IPS DF 4.7 (cell line): ENCODE measurements around the gene HSPG2.

Experiments
- DNase-seq: peaks from one replicate; pipeline ENCODE4 v3.0.0-alpha.2; 2013; ENCODE audit warnings: low spot score; ENCODE audit errors: extremely low read depth

Gene HSPG2

DNA sequence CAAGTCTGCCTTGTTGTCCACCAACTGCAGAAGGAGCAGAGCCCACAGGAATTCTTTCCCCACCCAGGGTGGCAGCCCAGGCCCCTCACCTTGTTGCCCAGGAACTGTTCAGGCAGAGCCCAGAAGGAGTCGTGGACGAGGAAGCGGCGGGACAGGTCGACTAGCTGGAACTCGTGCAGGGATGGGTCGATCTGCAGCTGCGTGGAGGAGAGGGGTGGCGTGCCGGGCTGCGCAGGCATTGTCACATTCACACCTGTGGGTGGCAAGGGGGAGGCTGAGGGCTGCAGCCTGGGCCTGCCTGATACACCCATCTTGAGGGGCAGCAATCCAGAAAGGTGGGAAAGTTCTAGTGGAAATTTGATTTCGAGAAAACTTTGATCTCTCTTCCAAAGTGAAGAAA, 55.9 kb downstream of the HSPG2 start:
- DNase-seq = no peak

- DNase-seq = no peak
Measured at GRCh38 chr1:21880619-21880970, 56.5 kb downstream of the HSPG2 start.

DNA sequence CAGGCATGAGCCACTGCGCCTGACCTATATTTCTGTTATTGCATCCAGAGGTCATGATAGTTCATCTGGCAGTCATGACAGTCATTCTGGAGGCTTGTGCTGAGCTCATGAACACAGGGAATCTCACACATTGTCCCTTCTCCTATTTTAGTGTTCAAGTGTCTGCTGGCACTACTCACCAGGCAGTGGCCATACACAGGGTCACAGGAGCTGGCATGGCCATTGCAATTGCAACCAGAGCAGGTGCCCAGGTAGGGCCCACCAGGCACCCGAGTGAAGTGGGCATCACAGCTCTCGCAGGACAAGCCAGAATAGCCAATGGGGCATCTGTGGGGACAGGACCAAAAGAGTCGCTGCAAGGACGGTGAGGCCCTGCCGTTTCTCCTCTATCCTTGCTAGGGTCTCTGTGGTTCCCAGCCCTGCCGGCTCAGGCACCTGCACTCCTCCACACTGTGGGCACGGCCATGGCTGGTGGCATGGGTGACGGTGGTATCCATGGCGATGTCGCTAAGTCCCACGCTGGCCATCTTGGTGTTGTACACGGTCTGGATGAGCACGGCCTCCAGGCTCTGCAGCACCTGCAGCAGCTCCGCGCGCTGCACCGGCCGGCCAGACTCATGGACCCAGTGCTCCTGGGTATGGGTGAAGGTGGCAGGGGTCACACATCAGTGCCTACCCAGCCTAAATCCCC, 57.0 kb downstream of the HSPG2 start:
- no peak for DNase-seq

DNA sequence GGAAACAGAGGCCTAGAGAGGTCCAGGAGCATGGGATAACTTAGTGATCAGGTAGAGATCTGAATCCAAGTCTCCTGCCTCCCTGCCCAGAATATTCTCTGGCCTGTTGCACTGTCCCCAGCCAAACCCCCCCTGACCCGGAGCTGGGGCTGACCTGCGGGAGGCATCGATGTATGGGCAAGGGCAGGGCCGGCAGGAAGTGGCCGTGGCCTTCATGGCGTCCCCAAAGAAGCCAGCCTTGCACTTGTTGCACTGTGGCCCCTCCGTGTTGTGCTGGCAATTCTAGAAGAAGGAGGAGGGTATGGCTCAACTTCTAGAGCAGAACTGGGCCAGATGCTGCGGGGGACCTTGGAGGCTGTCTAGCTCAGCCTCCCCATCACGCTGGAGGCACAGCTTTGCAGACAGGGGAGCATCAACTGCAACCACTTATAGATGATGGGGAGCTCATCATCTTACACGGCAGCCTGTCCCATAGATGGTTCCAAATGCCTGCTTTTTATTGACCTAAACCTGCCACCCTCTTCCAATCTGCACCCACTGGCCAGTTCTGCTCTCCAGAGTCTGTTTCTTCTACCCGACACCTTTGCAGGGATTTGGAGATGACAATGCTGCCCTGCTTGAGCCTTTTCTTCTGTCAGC, 58.2 kb downstream of the HSPG2 start:
- DNase-seq = no peak

- DNase-seq = no peak
Measured at GRCh38 chr1:21878009-21878773, 58.9 kb downstream of the HSPG2 start.

DNA sequence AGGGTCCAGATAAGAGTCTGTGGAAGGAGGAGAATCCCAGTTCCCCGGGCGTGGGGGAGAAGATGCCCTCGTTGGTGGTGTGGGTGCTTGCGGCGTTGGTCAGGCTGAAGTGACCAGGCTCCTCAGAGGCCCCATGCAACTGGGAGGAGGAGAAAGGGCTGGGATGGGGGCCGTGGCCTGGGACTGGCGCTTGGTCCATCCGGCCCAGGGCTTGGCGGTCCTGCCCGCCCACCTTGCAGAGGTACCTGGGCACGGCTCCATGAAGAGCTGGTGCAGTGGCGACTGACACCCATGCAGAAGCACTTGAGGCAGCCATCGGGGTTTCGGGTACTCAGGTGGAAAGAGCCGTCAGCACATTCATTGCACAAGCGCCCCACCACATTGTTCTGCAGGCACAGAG, 60.8 kb downstream of the HSPG2 start:
- no peak for DNase-seq

DNA sequence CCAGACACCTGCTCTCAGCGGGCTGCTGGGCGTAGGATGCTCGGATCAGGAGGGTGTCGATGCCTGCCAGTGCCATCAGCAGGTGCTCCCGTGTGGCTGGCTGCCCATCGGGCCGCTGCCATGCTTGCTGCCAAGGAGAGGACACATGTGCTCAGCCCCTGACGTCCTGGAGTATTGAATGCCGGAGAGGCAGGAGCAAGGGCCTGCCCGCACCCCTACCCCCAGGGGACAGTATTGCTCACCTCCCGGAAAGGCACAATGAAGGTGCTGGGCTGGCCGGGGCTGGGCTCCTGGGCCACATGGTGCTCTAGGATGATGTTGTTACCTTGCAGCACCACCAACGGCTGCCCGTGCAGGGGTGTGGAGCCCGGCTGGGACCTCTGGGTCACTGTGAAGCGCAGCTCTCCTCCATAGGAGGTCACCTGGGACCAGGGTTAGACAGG, 61.5 kb downstream of the HSPG2 start:
- no peak for DNase-seq

DNA sequence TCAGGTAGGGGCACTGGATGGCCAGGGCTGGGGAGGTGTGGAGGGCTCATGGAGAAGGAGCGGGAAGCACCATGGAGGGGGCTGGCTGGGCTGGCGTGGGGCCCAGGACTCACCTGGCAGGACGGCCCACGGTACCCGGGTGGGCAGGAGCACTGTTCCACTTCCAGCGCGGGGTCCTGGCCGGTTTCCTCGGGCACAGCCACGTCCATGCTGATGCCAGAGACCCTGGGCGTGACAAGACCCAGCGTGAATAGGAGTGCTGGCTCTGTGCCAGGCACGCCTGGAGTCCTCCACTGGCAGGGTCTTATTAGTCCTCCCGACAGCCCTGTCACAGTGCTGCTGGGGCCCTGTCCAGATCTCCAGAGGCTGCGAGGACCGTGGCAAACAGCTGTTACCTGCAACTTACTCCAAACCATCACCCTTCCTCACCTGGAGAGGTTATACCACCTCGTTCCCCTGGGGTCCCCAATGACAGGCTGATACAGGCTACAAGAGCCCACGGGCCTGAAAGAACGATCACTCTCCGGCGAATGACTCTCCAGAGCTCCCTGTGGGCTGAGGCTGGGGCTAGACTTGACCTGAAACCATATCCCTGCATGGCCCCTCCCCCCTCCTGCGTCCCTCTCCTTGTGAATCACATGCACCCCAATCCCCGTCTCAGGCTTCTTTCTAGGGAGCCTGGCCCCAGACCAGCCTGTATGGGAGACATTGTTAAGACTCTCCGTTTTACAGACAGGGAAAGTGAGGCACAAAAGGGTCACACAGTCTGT, 62.1 kb downstream of the HSPG2 start:
- DNase-seq = no peak

GRCh38 chr1:21874328-21874727, 62.8 kb downstream of the HSPG2 start:
- no peak for DNase-seq

- no peak for DNase-seq
Measured at GRCh38 chr1:21873761-21874160, 63.3 kb downstream of the HSPG2 start.

GRCh38 chr1:21873174-21873573, 63.9 kb downstream of the HSPG2 start:
- DNase-seq = no peak

GRCh38 chr1:21872445-21873079, 64.5 kb downstream of the HSPG2 start:
- no peak for DNase-seq

DNA sequence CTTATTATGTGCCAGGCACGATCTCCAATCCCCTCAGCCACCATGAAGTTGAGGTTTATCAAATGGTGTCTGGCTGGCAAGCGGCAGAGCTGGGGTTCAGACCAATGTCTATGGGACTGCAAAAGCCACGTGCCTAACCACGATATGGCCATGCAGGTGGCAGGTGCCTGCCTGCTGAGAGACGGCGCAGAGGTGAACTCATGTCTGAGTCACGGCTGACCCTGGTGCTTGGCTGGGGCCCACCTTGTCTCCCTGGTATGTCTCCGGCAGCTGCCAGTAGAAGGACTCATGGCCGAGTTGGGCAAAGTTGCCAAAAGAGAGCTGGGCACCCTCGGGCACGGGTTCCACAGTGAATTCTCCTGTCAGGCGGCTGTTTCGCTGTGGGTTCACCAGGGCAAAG, 65.2 kb downstream of the HSPG2 start:
- no peak for DNase-seq

DNA sequence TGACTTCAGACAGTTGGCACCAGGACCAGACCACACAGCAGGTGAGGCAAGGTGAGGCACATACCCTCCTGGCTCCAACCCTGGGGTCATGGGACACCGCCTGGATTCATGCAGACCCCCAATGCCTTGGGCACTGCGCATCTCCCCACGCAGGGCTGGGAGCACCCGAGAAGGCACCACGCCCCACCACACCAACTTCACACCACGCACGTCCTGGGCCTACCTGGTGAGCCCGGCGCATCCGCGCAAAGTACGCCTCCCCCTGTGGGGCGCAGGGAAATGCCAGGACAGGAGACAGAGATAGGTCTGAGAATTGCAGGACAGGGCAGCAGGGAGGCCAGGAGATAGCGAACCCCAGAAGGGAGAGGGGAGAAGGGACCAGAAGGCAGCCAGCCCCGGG, 66.5 kb downstream of the HSPG2 start:
- DNase-seq = no peak

GRCh38 chr1:21869620-21870121, 67.4 kb downstream of the HSPG2 start:
- no peak for DNase-seq

GRCh38 chr1:21868941-21869454, 68.1 kb downstream of the HSPG2 start:
- DNase-seq = no peak

GRCh38 chr1:21868482-21868881, 68.6 kb downstream of the HSPG2 start:
- no peak for DNase-seq

GRCh38 chr1:21867451-21867996, 69.6 kb downstream of the HSPG2 start:
- no peak for DNase-seq

DNA sequence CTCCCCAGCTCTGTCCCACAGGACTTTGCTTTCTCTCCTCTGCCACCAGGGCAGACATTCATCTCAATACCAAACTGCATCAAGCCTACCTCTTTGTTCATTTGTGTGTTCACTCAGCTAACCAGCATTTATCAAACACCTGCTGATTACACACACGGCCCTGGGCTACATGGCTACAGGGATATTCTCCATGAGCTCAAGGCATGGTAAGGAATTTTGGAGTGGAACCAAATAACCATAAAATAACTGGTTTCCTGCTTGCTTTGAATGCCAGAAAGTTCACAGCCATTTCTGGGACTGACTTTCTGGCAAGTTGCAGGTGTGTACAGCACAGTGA, 70.4 kb downstream of the HSPG2 start:
- no peak for DNase-seq

DNA sequence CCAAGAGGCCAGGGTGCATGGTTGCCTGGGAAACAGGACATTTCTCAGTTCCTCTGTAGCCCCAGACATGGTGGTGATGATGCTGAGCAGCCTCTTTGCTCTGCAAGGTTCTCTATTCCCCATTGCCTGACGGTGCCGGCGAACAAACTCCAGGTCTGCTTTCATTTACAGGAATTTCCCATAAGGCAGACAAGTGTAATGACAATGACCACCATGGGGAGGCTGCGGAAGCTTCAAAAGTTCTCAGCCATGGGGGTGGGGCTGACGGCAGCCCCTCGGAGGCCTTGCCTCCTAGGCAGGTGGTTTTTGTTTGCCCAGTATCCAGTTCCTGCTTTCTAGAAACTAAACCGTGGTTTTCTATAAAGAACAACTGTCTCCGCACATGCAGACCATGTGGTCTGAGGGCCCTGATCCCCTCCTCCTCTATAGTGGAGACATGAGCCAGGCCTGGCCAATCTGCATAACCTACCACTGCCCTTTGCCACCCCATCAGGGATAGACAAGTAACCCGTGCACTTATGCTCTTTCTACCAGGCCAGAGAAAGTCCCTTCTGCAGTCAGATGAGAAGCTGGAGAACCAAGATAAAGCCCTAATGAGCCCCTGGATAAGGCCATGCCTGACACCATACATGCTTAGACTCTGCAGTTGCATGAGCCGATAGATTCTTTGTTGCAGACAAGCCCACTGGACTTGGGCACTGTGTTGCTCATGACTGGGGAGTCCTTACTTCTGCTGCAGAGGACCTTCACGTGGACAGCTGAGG, 71.0 kb downstream of the HSPG2 start:
- DNase-seq = no peak
